Measurements from ENCODE around the gene CHRM1.
"Not testable (repeated sequence)": the region's sequence is repeated elsewhere in the genome, so short reads cannot be mapped to it uniquely, and the experiment has no call there.

CHRM1 gene, protein sequence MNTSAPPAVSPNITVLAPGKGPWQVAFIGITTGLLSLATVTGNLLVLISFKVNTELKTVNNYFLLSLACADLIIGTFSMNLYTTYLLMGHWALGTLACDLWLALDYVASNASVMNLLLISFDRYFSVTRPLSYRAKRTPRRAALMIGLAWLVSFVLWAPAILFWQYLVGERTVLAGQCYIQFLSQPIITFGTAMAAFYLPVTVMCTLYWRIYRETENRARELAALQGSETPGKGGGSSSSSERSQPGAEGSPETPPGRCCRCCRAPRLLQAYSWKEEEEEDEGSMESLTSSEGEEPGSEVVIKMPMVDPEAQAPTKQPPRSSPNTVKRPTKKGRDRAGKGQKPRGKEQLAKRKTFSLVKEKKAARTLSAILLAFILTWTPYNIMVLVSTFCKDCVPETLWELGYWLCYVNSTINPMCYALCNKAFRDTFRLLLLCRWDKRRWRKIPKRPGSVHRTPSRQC

DNA sequence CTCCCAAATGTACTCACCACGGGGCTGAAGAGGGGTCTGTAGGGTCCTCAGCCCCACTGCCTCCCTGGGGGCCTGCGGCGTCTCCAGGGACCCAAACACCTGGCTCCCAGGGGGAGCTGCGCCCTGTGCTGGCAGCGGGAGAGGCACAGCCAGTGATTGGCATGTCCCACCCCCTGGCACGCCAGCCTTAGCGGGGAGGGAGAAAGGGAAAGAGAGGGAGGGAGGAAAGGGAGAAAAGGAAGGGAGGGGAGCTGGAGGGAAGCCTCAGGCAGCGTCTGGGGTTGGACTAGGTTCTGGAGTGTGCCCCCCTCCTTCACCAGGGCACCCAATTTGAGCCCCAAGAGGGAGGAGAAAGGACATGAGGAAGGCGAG, at the start of gene CHRM1:
CHRM1 (minus strand) TSS at position 163 of the 372 bp plus-strand sequence. CDS start 10,263 bp downstream, outside the sequence.
- no peak for DNase-seq (ENCODE audit: low read depth in 2 of 2)

DNA sequence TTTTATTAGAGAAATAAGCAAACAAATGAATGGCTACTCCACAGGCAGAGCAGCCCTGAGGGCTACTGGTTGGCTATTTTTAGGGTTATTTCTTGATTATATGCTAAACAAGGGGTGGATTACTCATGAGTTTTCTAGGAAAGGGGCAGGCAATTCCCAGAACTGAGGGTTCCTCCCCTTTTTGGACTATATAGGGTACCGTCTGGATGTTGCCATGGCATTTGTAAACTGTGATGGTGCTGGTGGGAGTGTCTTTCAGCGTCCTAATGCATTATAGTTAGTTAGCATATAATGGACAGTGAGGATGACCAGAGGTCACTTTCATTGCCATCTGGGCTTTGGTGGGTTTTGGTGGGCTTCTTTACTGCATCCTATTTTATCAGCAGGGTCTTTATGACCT, 44.4 kb upstream of the CHRM1 start:
- no peak for DNase-seq (ENCODE audit: low read depth in 2 of 2)

DNA sequence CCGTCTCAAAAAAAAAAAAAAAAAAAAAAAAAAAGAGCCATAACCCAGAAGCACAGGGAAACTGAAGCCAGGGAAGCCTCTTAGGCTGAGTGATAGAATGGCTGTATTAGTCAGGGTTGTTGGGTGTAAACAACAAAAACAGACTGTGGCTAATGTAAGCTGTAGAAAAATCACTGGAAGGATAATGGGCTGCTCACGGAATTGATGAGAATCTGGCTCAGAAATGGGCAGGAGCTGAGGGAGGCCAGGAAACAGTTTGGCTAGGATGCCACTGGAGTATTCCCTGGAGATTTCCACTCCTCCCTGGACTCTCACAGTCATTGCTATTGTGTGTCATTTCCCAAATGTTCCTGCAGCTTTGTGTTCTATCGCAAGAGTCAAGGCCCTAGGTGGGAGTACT, 41.2 kb upstream of the CHRM1 start:
- no peak for DNase-seq (ENCODE audit: low read depth in 2 of 2)

DNA sequence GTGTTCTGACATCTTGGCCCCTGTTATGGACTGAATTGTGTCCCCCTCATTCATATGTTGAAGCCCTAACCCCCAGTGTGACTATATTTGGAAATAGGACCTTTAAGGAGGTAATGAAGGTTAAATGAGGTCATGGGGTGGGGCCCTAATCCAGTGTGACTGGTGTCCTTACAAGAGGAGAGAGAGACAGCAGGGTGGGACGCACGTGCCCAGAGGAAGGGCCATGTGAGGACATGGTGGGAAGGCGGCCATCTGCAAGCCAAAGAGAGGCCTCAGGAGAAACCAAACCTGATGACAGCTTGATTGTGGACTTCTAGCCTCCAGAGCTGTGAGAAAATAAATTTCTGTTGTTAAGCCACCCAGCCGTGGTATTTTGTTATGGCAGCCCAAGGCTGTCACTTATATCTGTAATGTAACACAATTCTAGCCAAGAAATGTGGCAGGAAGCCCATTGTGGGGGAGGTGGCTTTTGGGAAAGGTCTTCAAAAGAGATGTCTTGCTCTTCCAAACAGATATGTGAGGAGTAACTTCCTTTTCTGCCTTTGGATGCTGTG, 39.9 kb upstream of the CHRM1 start:
- DNase-seq (ENCODE audit: low read depth in 2 of 2) = no peak

DNA sequence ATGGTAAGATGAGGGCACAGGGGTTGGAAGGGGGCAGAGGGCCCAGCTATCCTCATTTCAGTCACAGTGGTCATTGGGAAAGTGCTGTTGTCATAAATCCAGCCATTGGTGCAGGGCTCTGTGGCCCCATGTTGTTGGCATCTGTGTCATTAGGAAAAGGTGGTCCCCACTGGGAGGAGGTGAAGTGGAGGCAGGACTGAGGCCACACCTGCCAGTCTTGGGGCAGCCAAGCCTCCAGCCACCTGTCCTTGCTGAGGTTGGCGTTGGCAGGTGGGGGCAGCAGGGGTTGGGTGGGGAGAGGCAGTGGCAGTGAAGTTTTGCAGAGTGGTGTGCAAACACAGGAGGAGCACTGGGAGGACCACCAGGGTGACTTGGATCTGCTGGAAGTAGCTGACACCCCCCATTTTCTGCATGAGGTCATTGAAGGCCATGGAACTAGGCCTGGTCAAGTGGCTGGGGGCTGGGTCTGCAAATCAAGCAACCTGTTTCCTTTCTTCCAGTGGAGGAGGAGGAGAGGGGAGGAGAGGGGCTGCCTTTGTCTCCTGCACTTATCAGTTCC, 38.3 kb upstream of the CHRM1 start:
- no peak for DNase-seq (ENCODE audit: low read depth in 2 of 2)

DNA sequence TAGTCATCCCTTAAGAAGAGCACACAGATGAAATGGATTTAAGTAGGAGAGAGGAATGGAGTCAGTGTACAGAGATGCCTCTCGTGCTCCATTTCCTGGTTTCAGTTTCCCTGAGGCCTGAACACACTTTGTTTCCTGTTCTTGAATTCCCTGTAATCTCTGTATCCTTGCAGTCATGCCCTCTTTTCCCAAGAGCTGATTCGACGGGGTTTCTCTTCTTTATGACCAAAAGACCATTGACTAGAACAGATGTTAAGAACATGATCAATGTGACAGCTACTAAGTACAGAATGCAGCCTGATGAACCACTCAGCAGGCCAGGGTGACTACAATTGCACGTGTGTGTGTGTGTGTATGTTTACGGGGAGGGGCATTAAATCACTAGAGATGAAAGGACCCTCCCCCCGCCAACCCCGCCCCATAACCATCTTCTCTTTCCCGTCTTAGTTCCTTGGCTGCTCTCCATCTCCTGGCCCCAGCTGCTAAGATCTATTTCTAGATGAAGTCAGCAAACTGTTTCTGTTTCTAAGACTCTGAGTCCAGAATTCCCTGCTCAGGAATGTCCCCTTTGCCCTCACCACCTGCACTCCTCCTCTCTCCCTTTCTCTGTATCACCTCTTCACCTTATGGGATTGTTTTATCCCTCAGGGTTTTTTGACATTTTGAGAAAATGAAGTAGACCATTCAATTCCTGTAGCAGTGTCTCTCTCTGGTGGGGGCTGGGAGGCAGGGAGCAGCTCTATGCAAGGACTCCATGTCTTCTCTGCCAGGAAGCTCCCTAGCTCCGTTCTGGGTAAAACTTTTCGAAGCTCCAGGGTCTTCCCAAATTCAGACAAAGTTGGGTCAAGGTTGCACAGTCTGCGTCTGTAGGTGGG, 37.6 kb upstream of the CHRM1 start:
- DNase-seq (ENCODE audit: low read depth in 2 of 2) = no peak

DNA sequence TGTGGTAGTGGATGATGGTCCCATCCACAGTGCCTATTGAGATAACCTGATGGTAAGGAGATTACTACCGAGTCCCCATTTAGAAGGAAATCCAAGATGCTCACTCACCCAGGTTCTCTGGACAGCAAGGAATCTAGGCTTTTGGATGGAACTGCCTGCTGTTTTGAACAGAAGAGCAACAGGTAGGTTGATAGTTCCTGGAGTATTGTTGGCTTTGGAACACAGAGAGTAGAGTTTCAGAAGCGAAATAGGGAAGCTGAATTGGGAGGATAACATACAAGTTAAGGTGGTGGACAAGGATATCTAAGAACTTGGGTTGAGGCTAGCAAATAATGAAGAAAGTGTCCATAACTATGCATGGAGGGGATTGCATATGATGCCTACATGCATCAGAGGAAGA, 36.0 kb upstream of the CHRM1 start:
- no peak for DNase-seq (ENCODE audit: low read depth in 2 of 2)

DNA sequence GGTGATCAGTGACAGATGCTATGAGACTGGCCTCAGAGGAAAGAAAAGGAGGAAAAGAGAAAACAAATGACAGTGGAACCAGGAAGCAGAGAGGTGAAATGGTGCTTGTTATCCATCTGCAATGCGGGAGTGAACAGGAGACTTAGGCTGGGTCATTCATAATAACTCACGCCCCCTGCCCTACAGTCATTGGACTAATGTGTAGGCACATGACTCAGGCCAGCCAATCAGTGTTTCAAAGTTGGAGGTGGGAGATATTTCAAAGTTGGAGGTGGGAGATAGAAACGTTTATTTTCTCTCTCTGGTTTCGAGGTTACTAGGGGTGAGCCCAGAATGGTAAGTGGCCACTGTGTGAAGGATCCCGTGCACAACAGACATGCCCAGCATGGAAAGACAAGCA, 33.3 kb upstream of the CHRM1 start:
- DNase-seq (ENCODE audit: low read depth in 2 of 2) = no peak

DNA sequence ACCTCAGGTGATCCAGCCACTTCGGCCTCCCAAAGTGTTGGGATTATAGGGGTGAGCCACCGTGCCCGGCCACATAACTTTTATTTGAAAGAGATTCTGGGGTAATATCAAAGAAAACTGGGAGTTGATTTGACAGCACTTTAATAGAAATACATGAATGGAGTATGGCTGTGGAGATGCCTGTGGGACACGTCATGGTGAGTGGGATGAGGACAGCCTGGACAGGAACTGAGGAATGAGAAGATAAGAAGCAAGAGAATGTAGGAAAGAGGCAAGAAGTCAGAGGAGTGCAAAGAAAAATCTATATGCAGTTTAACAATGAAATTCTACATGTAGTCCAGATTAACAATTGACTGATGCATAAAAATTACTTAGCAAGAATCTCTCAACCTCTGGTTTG, 32.6 kb upstream of the CHRM1 start:
- DNase-seq (ENCODE audit: low read depth in 2 of 2) = no peak

DNA sequence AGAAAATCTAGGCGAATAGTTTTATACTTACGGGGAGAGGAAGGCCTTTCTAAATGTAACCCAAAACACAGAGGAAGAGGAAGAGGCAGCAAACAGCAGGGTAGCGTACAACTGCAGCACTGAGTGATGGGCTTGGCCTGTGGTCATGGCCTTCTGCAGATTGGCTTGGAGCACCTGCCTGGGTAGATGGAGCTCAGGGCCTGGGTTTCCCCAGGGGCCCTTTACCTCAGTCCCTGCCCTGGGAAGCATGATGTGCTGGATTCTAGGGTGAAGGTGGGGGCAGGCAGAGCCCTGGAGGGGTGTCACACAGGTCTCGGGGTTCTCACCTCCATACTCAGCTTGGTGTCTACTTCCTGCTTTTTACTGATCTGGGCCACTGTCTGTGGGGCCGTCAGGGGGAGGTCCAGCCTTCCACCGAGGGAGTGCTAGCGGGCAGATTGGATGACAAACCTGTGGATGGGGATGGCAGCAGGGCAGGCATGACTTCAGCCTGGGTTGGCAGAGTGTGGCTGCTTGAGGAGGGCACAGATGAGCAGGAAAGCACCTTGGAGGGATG, 27.7 kb upstream of the CHRM1 start:
- no peak for DNase-seq (ENCODE audit: low read depth in 2 of 2)

DNA sequence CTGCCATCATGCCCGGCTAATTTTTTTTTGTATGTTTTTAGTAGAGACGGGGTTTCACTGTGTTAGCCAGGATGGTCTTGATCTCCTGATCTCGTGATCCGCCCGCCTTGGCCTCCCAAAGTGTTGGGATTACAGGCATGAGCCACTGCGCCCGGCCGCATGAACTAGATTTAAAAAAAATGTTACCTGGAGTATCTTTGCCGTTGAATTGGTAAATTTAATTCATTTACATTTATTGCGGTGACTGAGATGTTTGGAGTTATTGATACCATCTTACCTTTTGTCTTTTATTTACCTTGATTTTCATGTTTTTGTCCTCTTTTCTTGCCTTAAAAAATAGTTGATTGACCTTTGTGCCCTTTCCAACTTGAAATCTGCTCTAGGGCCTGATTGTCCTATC, 24.4 kb upstream of the CHRM1 start:
- DNase-seq (ENCODE audit: low read depth in 2 of 2) = not testable (repeated sequence)

DNA sequence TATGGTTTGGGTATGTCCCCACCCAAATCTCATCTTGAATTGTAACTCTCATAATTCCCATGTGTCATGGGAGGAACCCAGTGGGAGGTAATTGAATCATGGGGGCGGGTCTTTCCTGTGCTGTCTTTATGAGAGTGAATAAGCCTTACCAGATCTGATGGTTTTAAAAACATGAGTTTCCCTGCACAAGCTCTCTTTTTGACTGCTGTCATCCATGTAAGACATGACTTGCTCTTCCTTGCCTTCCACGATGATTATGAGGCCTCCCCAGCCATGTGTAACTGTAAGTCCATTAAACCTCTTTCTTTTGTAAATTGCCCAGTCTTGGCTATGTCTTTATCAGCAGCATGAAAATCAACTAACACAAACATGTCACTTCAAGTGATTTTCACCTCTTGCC, 16.4 kb upstream of the CHRM1 start:
- DNase-seq (ENCODE audit: low read depth in 2 of 2) = not testable (repeated sequence)

DNA sequence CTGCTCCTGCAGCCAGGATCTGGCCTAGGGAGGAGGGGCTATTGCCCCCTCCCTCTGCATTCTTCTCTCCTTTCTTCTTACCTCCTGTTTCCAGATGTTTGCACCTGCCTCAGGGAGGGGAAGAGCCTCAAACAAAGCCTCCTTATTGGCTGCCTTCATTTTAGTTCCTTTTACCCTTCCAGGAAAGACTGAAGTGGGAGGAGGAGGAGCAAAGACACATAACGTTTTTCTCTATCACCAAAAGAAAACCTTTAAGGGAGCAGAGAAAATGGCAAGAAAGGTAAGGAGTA, 13.3 kb upstream of the CHRM1 start:
- DNase-seq (ENCODE audit: low read depth in 2 of 2) = no peak

DNA sequence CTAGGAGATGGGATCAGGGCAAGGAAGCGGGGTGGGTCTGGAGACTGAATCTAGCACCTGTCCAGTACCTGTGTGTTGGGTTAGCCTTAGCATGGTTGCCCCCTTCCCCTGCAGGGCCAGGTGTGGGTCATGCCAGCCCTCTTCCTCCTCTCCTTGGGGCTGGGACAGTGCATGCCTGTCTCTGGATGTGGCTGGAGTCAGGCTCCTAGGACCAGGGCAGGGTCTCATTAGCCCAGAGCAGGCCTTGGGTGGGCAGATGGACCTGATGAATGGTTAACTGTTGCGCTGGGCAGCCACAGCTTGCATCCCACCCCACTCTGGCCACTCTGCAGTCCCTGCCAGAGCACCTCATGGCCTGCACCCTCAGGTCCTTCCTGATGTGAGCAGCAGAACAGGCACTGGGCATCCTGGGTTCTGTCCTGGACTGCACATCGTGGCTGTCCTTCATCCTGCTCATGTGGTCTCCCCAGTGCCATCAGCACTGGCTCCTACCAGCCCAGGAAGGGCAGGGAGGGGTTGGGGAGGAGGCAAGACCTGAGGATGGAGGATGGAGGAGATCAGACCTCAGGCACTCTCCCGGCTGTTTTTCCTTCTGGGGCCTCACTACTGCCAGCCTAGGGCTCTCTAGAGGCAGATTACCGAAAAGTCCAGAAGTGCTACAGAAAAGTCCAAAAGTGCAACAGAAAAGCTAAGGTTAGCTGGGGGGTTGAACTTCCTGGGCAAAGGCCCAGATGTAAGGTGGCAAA, 12.8 kb upstream of the CHRM1 start:
- no peak for DNase-seq (ENCODE audit: low read depth in 2 of 2)

DNA sequence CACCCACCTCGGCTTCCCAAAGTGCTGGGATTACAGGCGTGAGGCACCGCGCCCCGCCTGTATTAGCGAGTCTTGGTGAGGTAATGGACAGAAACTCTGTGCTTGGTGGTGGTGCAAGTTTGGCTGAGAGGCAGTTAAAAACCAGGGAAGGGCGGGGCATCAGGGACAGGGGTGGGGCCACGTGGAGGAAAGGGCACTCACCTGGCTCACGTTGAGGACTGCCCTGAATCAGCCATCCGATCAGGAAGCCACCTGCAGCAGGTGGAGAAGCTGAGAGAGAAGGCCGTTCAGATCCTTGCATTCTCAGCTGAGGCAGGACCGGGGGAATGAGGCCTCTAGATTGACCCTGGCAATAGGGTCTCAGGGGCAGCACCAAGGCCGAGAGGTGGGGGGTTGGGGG, 12.1 kb upstream of the CHRM1 start:
- DNase-seq (ENCODE audit: low read depth in 2 of 2) = no peak

DNA sequence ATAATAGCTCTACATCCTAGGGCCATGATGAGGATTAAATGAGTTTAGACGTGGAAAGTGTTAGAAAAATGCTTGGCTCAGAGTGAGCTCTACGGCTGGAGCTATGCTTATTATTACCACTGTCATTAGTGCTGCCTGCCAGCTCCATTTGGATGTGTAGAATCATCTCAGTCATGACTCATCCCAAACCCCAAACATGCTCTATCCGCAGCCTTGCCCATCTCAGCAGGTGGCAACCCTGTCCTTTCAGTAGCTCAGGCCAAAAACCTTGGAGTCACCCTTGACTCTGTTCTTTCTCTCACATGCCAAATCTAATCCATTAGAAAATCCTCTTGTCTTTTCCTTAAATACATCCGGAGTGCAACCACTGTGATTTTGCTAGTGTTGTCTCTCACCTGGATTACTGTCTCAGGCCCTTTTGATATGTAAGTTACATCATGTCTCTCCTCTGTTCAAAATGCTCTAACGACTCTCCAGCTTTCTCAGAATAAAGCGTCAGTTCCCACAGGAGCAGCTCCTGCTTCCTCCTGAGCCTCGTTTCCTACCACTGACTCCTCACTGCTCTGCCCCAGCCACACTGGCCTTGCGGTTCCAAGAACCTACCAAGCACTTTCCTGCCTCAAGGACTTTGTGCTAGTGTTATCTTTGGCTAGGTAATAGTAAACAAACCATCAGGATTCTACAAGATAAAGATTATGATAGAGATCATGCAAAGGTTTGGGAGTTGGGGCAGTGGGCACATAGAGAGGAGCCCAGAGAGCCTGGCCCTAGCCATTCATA, 10.5 kb upstream of the CHRM1 start:
- DNase-seq (ENCODE audit: low read depth in 2 of 2) = no peak

DNA sequence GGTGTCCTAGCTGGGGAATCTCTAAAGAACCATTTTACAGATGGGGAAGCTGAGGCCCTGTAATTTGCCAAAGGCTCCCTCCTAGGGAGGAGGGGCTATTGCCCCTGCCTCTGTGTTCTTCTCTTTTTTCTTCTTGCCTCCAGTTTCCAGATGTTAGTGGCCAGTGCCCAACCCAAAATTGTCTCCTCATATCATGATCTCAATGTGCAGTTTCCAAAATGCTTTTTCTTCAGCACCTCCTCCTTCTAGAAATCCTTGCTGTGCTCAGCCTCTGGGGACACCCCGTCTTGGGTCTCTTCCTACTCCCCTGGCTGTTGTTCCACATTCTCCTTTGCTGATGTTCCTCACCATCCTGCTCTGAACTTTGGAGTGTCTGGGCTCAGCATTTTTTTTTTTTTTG, 9.5 kb upstream of the CHRM1 start:
- DNase-seq (ENCODE audit: low read depth in 2 of 2) = no peak

DNA sequence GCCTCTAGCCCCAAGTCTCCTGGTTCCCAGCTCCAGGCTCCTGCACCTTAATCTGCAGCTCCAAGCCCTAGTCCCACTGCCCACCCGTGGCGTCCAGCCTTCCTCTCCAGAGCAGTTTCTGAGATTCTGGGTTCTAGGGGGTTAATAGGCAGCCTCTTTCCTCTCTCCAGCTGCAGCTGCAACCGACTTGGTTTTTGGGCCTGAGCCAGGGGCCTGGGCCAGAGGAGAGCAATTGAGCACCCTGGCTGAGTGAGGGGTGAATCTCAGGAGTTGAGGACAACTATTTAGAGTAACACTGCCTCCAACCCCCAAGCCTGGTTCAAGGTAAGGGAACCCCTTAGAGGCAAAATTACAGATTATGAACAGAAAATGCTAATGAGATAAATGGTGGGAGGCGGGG, 9.0 kb upstream of the CHRM1 start:
- DNase-seq (ENCODE audit: low read depth in 2 of 2) = no peak

DNA sequence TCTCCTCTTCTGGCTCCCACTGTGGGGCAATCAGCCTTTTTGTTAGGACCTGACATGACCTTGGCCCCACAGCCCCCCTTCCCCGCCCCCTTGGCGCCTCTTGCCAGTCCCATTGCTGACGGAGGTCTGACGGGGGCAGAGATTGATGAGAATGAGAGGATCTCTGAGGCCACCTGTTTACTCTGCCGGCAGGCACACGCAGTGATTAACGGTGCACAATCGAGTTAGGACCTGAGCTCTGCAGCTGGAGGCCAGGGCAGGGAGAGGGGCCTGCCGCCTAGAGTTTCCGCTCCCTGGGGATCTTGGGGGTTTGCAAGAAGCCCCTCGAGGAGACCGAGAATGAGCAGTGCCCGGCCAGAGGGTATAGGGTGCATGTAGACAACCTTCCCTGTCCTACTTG, 6.8 kb upstream of the CHRM1 start:
- no peak for DNase-seq (ENCODE audit: low read depth in 2 of 2)

DNA sequence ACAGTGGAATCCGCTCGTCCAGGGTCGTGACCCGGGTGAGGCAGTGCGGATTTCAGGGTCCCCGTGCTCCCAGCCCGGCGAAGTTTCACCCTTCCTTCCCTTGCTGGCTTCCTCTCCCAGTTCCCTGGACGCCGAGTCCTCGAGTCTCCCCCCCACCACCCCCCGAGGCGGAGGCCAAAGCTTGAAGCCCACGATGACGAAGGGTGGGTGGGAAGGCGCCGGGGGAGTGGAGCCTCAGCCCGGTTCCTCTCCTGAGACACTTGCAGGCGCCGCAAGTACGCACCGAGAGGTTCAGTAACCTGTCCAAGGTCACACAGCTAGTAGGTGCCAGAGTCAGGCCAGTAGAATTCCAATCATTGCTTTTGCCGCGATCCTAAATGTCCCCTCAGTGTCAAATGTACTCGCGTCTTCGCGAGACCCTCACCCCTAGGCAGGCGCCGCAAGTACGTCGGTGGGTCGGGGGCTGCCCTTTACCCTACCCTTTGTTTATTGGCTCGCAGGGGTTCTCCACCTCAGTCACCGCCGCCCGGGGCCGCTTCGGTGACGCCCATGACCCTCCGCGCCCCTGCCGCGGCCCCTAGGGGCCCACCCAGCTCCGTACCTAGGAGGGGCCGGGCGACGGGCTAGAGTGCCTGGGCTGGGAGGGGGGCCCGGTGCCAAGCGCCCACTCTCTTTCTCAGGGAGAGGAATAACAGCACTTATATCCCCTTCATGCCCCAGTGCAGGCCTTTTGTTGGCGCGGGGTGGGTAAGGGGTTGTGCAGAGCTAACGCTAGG, 5.7 kb upstream of the CHRM1 start:
- DNase-seq (ENCODE audit: low read depth in 2 of 2) = no peak
